A673 (cell line): Measurements from ENCODE around the gene PTPN5. TPM values are rescaled to one million over a fixed set of nuclear protein-coding genes. Genes with fewer than 3 reads are reported as not detected.

ENCODE experiments used
- BruUV-seq: library from RNA; stranded (reverse); fragments of 400-500 nt; replicated peaks from 2 replicates; lab custom pipeline; 2021; lab: Mats Ljungman, UMichigan
- CTCF ChIA-PET: fragments of 300-600 bp; sonication (Branson Sonifier 250); formaldehyde crosslinking; loops from one replicate; lab custom pipeline; 2022; ENCODE audit warnings: antibody characterized with exemption; lab: Charles Lee
- POLR2A ChIA-PET: fragments of 300-600 bp; sonication (Branson Sonifier 250); formaldehyde crosslinking; loops from one replicate; lab custom pipeline; 2022; ENCODE audit warnings: antibody characterized with exemption; ENCODE audit not compliant: low non-redundant PET; lab: Charles Lee
- DNase-seq: peaks from one replicate; pipeline ENCODE4 v3.0.0-alpha.2; 2015; ENCODE audit warnings: low spot score
- H3K27ac ChIP-seq: fragments of 200-600 bp; sonication (generic); 2 replicates; pipeline ENCODE4 v1.5.1; 2016; ENCODE audit warnings: mixed run types, low read depth, mild to moderate bottlenecking, mixed read lengths, antibody characterized with exemption, low read length; ENCODE audit not compliant: poor library complexity, severe bottlenecking
- H3K27me3 ChIP-seq: fragments of 200-600 bp; sonication (generic); replicated peaks from 2 replicates; pipeline ENCODE4 v1.6.1; 2017; ENCODE audit warnings: mixed run types, low read depth, mild to moderate bottlenecking, mixed read lengths, antibody characterized with exemption, low read length; ENCODE audit not compliant: insufficient read depth, poor library complexity
- H3K36me3 ChIP-seq: fragments of 200-600 bp; sonication (generic); 2 replicates; pipeline ENCODE4 v1.6.1; 2016; ENCODE audit warnings: mixed run types, mild to moderate bottlenecking, mixed read lengths, antibody characterized with exemption, low read length; ENCODE audit not compliant: insufficient read depth, poor library complexity, severe bottlenecking
- H3K4me1 ChIP-seq: fragments of 200-600 bp; sonication (generic); 2 replicates; pipeline ENCODE4 v1.6.1; 2017; ENCODE audit warnings: mixed run types, mild to moderate bottlenecking, mixed read lengths, antibody characterized with exemption, low read length; ENCODE audit not compliant: insufficient read depth, poor library complexity, severe bottlenecking
- H3K4me3 ChIP-seq: fragments of 200-600 bp; sonication (generic); 2 replicates; pipeline ENCODE4 v1.5.1; 2016; ENCODE audit warnings: low read depth, mixed run types, mild to moderate bottlenecking, mixed read lengths, low read length; ENCODE audit not compliant: poor library complexity, severe bottlenecking
- H3K9me3 ChIP-seq: fragments of 200-600 bp; sonication (generic); 2 replicates; pipeline ENCODE4 v1.6.1; 2016; ENCODE audit warnings: mixed run types, low read depth, mild to moderate bottlenecking, mixed read lengths, antibody characterized with exemption, low read length; ENCODE audit not compliant: poor library complexity, severe bottlenecking
- CTCF ChIP-seq: fragments of 300-800, 200-600 bp; sonication (generic); conservative IDR thresholded peaks from 2 replicates; pipeline ENCODE4 v1.5.1; 2017; ENCODE audit warnings: low read depth, mild to moderate bottlenecking, antibody characterized with exemption, low read length, moderate library complexity, mixed read lengths
- EZH2 ChIP-seq: fragments of 200-600 bp; sonication (generic); IDR thresholded peaks from 2 replicates; pipeline ENCODE4 v1.6.1; 2017; ENCODE audit warnings: borderline replicate concordance, low read depth, mild to moderate bottlenecking, mixed read lengths, antibody characterized with exemption, low read length; ENCODE audit not compliant: poor library complexity, severe bottlenecking
- intact Hi-C: fragments of 100-400 bp; cut with micrococcal nuclease; formaldehyde crosslinking; loops from one replicate; pipeline ENCODE4 v1.10.0; 2022; ENCODE audit not compliant: unreplicated experiment
- total RNA-seq: library from RNA; stranded (reverse); gene quantifications from 2 replicates; pipeline ENCODE4 v1.2.3, GENCODE V29; 2021

Gene PTPN5
- total RNA-seq, 1 experiment from 2014 or later, result 0.21 TPM

- Histone ChIP-seq H3K4me3 (no peak overlapping the region), H3K4me1 (no peaks in the 10 kb centered on the region), H3K27me3 (peaks cover 4% of the 10 kb centered on the region), H3K9me3 (no peaks in the 10 kb centered on the region), H3K27ac (no peak overlapping the region), H3K36me3 (no peaks in the 10 kb centered on the region)
- CTCF ChIA-PET, result no interaction called here
- BruUV-seq, result no TSS peak
- POLR2A ChIA-PET, result no interaction called here
- DNase-seq, result no peak
- intact Hi-C loops, result no loop called here
- TF ChIP-seq CTCF (no peak), EZH2 (no peak)
Measured at GRCh38 chr11:18700375-18700774, 91.2 kb downstream of the PTPN5 start.

- BruUV-seq, result no TSS peak
- no peaks in the 10 kb centered on the region for H3K36me3 ChIP-seq
- intact Hi-C loops, result no loop called here
- no peak for DNase-seq
- CTCF ChIA-PET, result no interaction called here
- no peak overlapping the region for H3K27ac ChIP-seq
- POLR2A ChIA-PET, result no interaction called here
- H3K4me3 ChIP-seq, result no peak overlapping the region
- no peaks in the 10 kb centered on the region for H3K9me3 ChIP-seq
- no peaks in the 10 kb centered on the region for H3K27me3 ChIP-seq
- no peaks in the 10 kb centered on the region for H3K4me1 ChIP-seq
- no peak for TF ChIP-seq EZH2
- TF ChIP-seq CTCF, result no peak
Measured at GRCh38 chr11:18699848-18700261, 91.7 kb downstream of the PTPN5 start.

GRCh38 chr11:18699269-18699596, 92.4 kb downstream of the PTPN5 start:
- DNase-seq, result no peak
- CTCF ChIA-PET, result no interaction called here
- Histone ChIP-seq H3K36me3 (no peaks in the 10 kb centered on the region), H3K27ac (no peak overlapping the region), H3K9me3 (no peaks in the 10 kb centered on the region), H3K27me3 (no peaks in the 10 kb centered on the region), H3K4me1 (no peaks in the 10 kb centered on the region), H3K4me3 (peak overlapping the region; percentile 59)
- BruUV-seq, result no TSS peak
- intact Hi-C loops, result no loop called here
- POLR2A ChIA-PET, result no interaction called here
- TF ChIP-seq CTCF (no peak), EZH2 (no peak)
